IPS DF 6.9 (cell line): ENCODE measurements around the gene BCS1L.
A peak's percentile ranks its signal among the peaks of the same experiment; 100 is the strongest.

Experiments
- DNase-seq: peaks from one replicate; pipeline ENCODE4 v3.0.0-alpha.2; 2013; ENCODE audit warnings: low read depth, low spot score
- H3K27ac ChIP-seq: one replicate; pipeline ENCODE4 v1.5.1; 2013; ENCODE audit warnings: low read length, control low read depth
- H3K27me3 ChIP-seq: 2 replicates; pipeline ENCODE4 v1.6.1; 2013; ENCODE audit warnings: mild to moderate bottlenecking, low read length; ENCODE audit not compliant: control insufficient read depth, insufficient read depth
- H3K36me3 ChIP-seq: 2 replicates; pipeline ENCODE4 v1.6.1; 2013; ENCODE audit warnings: low read length; ENCODE audit not compliant: control insufficient read depth, insufficient read depth
- H3K4me1 ChIP-seq: 2 replicates; pipeline ENCODE4 v1.6.1; 2013; ENCODE audit warnings: low read length; ENCODE audit not compliant: control insufficient read depth, insufficient read depth
- H3K4me3 ChIP-seq: 2 replicates; pipeline ENCODE4 v1.5.1; 2013; ENCODE audit warnings: mild to moderate bottlenecking, low read length
- H3K9me3 ChIP-seq: 2 replicates; pipeline ENCODE4 v1.6.1; 2013; ENCODE audit warnings: low read length, inconsistent platforms; ENCODE audit not compliant: control insufficient read depth, insufficient read depth
- WGBS: extraction: QIAGEN DNeasy Blood & Tissue Kit; methylation state at CpG from one replicate; pipeline ENCODE4 v1.1.7; 2013; ENCODE audit warnings: mixed read lengths, missing lambda C conversion rate; ENCODE audit not compliant: insufficient read length, insufficient coverage; 5-methylcytosine and 5-hydroxymethylcytosine counted together

The BCS1L gene

GRCh38 chr2:218659258-218659987 lies at the start of gene BCS1L, which contains the start of gene ZNF142:
Gene BCS1L, plus strand, starts transcription at chr2:218659683. Its CDS starts 1,305 bp downstream, at chr2:218660988.
Gene ZNF142, minus strand, starts transcription at chr2:218659623. Its CDS starts 3,194 bp downstream, at chr2:218656429.
- Histone ChIP-seq H3K4me3 (peak within 1 kb of the TSS; percentile 87), H3K27ac (no peak within 1 kb of the TSS), H3K36me3 (peaks cover 28% of the 10 kb centered on the region), H3K9me3 (no peaks in the 10 kb centered on the region), H3K4me1 (no peaks in the 10 kb centered on the region), H3K27me3 (no peaks in the 10 kb centered on the region)
- no CpG with 5 or more reads among the region's 49 CpGs for WGBS
- DNase-seq = peak; percentile 71

GRCh38 chr2:218615868-218616315 lies 43.6 kb upstream of the BCS1L start:
- no CpG with 5 or more reads among the region's 6 CpGs for WGBS
- H3K9me3 ChIP-seq = no peaks in the 10 kb centered on the region
- DNase-seq = no peak
- H3K36me3 ChIP-seq = no peaks in the 10 kb centered on the region
- H3K27ac ChIP-seq = no peak overlapping the region
- no peaks in the 10 kb centered on the region for H3K27me3 ChIP-seq
- no peak overlapping the region for H3K4me3 ChIP-seq
- no peaks in the 10 kb centered on the region for H3K4me1 ChIP-seq

- Histone ChIP-seq H3K4me1 (no peaks in the 10 kb centered on the region), H3K27ac (no peak overlapping the region), H3K4me3 (no peak overlapping the region), H3K27me3 (no peaks in the 10 kb centered on the region), H3K9me3 (no peaks in the 10 kb centered on the region), H3K36me3 (no peaks in the 10 kb centered on the region)
- DNase-seq = no peak
- WGBS = no CpG with 5 or more reads among the region's 9 CpGs
Observed at GRCh38 chr2:218618102-218618860, 41.2 kb upstream of the BCS1L start.

GRCh38 chr2:218621007-218621406 lies 38.5 kb upstream of the BCS1L start:
- Histone ChIP-seq H3K27me3 (no peaks in the 10 kb centered on the region), H3K4me3 (no peak overlapping the region), H3K36me3 (no peaks in the 10 kb centered on the region), H3K27ac (no peak overlapping the region), H3K9me3 (no peaks in the 10 kb centered on the region), H3K4me1 (no peaks in the 10 kb centered on the region)
- WGBS = no CpG with 5 or more reads among the region's 7 CpGs
- DNase-seq = no peak

- no CpG with 5 or more reads among the region's 7 CpGs for WGBS
- Histone ChIP-seq H3K27ac (no peak overlapping the region), H3K27me3 (no peaks in the 10 kb centered on the region)
Observed at GRCh38 chr2:218622606-218623365, 36.7 kb upstream of the BCS1L start.

GRCh38 chr2:218623366-218623705 lies 36.1 kb upstream of the BCS1L start:
- Histone ChIP-seq H3K9me3 (no peaks in the 10 kb centered on the region), H3K27ac (no peak overlapping the region), H3K27me3 (no peaks in the 10 kb centered on the region), H3K4me1 (no peaks in the 10 kb centered on the region), H3K4me3 (no peak overlapping the region), H3K36me3 (no peaks in the 10 kb centered on the region)
- no peak for DNase-seq
- no CpG with 5 or more reads among the region's 3 CpGs for WGBS

More at GRCh38 chr2:218622606-218623365, 36.7 kb upstream of the BCS1L start:
- Histone ChIP-seq H3K4me3 (no peak overlapping the region), H3K9me3 (no peaks in the 10 kb centered on the region), H3K4me1 (no peaks in the 10 kb centered on the region), H3K36me3 (no peaks in the 10 kb centered on the region)
- no peak for DNase-seq

GRCh38 chr2:218626369-218626768 lies 33.1 kb upstream of the BCS1L start:
- Histone ChIP-seq H3K4me3 (no peak overlapping the region), H3K36me3 (no peaks in the 10 kb centered on the region), H3K4me1 (no peaks in the 10 kb centered on the region), H3K27me3 (no peaks in the 10 kb centered on the region), H3K27ac (no peak overlapping the region), H3K9me3 (no peaks in the 10 kb centered on the region)
- no CpG with 5 or more reads among the region's 4 CpGs for WGBS
- no peak for DNase-seq

- no CpG with 5 or more reads among the region's 4 CpGs for WGBS
- Histone ChIP-seq H3K4me3 (no peak overlapping the region), H3K36me3 (no peaks in the 10 kb centered on the region), H3K27ac (no peak overlapping the region), H3K9me3 (no peaks in the 10 kb centered on the region), H3K27me3 (no peaks in the 10 kb centered on the region), H3K4me1 (no peaks in the 10 kb centered on the region)
- DNase-seq = no peak
Observed at GRCh38 chr2:218627939-218628338, 31.5 kb upstream of the BCS1L start.

GRCh38 chr2:218631837-218632236 lies 27.6 kb upstream of the BCS1L start:
- H3K27me3 ChIP-seq = no peaks in the 10 kb centered on the region
- no CpG with 5 or more reads among the region's 4 CpGs for WGBS
- H3K36me3 ChIP-seq = peaks cover 11% of the 10 kb centered on the region
- H3K4me1 ChIP-seq = no peaks in the 10 kb centered on the region
- H3K4me3 ChIP-seq = no peak overlapping the region
- DNase-seq = no peak
- H3K27ac ChIP-seq = no peak overlapping the region
- H3K9me3 ChIP-seq = no peaks in the 10 kb centered on the region

- peaks cover 28% of the 10 kb centered on the region for H3K36me3 ChIP-seq
- H3K27me3 ChIP-seq = no peaks in the 10 kb centered on the region
- WGBS = no CpG with 5 or more reads among the region's 5 CpGs
- no peaks in the 10 kb centered on the region for H3K9me3 ChIP-seq
- no peak overlapping the region for H3K27ac ChIP-seq
- no peak overlapping the region for H3K4me3 ChIP-seq
- DNase-seq = no peak
- no peaks in the 10 kb centered on the region for H3K4me1 ChIP-seq
Observed at GRCh38 chr2:218635719-218636118, 23.8 kb upstream of the BCS1L start.
